ENCODE results near the gene THPO.

THPO gene

DNA sequence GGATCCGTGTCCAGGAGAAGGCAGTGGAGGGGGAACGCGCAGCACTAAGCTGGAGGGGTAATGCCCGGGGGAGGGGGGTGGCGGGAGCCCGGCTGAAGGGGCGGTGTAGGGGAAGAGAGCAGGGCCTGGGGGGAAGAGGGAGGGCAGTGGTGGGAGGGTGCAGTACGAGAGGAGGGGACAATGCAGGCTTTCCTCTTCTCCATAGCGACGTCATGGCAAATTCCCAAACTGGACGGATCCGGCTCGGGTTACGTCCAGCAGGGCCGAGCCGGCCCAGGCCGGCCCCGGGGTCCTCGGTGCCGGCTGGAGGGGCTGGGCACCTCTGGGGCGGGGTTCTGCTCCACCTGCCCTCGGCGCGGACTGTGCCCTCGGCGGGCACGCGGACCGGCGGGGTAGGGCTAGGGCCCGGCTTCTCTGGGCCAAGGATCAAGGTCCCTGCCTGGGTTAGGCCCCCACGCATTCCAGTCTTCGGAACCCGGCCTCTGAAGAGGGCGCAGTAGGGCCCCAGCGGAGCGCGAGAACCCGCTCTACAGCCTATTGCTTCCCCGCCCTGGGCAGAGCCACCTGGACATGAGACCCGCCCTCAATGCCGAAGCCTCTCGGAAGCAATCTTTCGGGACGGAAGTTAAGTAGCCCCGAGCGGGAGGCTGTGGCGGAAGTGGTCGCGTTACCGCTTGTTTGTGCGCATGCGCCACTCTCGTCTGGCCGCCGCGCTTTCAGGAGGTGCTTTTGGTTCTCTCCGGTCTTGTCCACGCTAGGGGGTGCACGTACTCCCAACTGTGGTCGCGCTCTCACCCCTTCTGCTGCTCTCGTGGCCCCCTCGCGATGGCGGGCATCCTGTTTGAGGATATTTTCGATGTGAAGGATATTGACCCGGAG, 15.1 kb downstream of the THPO start:
- DNase-seq (ENCODE audit: low read depth): peak; percentile 93

DNA sequence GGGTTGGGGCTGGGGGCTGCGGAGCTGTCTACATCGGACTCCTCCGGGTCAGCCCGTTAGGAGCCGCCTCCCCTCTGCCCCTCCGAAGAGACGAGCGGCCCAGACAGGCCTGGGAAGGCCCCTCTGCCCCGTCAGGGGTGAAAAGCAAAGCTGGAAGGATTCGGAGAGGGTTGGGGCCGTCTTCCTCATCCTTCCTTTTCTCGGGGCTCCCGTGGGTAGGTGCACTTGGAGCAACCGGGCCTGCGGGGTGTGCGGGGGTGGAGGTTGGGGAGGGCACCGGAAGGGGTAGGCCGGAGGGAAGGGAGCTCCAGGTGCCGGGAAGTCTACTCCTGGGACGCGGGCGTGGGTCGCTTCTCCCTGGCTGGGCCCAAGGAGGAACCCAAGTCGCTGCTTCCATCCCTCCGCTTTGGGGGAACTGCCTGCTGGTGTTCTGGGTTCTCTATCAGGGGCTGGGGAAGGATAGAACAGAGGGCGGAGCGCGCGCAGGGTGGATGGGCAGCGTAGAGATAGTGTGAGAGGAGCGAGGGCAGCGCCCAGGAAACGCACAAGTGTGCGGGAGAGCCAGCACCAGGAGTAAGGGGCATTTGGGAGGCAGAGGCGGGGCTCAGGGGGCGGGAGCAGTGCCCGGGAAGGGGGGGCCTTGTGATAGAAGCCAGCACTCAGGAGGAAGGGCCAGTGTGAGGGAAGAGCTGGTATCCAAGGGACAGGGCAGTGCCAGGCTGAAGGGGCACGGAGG, 15.9 kb downstream of the THPO start:
- DNase-seq (ENCODE audit: low read depth): peak; percentile 31

DNA sequence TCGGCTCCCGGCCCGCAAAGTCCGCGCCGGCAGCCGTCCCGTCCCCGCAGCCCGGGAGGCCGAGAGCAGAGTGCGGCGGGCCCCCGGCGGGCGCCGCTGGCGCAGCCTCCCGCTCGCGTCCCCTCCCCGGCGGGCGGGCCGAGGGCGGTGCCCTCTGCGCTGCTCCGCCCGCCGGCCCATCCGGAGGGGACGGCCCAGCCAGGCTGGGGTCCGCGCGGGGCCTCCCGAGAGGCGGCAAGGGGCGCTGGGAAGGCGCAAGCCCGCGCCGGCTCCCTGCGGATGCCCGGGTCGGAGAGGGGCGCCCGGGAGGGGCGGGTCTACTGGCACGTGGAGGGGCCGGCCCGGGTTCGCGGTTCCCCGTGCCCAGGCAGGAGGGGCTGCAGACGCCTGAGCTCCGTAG, 16.5 kb downstream of the THPO start, which contains the start of the genes CLCN2 and POLR2H:
TSS of gene CLCN2 (minus strand) at position 74 of the 400 bp plus-strand sequence. CDS start 126 bp downstream, outside the sequence.
TSS of gene POLR2H (plus strand) at position 179 of the 400 bp plus-strand sequence. CDS start 1,783 bp downstream, outside the sequence.
- peak; percentile 39 for DNase-seq (ENCODE audit: low read depth)

DNA sequence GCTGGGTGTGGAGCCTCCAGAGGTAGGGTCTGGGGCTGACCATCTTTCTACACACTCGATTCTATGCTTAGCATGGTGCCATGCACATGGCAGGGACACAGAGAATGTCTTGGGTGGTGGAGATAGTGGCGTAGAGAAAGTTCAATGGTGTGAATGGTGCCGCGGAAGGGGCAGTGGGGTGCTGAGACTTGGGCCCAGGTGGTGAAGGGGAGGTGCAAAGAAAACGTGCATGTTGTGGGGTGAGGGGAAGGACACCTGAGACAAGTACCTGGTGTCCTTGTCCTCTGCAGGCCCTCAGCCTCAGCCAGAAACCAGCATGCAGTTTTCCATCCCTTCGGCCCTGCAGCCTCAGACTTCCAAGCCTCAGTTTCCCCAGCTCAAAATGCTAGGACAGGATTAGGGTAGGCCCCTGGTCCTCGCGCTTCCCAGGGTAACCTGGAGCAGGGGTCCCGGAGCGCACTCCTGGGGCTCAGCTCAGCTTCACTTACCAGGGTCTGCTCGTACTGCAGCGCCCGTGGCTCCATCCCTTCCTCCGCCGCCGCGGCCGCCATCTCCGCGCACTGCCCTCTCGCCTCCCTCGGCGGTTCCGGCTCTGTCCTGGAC, 17.0 kb downstream of the THPO start:
- no peak for DNase-seq (ENCODE audit: low read depth)

DNA sequence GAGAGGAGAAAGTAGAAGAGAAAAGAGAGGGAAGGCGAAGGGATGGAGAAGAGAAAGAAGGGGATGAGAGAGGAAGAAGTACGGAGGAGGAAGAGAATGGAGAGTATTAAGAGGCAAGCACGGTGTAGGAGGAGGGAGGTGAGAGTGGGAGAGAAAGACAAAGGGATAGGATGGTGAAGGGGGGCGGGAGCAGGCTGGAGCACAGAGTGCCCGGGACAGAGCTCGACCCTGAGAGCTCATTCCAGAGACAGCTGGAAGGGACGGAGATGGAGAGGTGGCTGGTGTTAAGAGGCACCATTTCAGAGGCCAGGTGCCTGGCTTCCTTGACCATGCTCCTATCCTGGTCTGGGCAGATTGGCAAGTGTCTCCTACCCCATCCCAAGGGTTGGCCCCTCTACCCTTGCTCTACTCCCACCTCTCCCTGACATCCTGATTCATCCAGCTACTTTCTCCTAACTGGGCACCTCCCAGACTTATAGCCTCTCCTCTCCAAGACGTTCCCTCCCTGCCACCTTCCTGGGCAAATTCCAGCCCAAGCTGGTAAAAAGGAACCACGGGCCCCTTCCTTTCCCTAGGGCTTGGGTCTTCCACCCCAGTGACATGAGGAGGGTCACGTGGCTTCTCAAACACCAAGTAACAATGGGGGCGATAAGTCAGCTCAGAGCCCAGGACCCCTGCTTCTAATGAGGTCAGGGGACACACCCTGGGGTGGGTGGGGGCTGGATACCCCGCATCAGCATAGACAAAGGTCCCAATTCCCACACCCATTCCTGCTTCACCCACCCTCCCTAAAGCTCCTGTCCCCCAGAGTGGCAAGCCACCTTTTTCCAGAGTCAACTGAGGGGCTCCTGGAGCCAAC, 17.7 kb downstream of the THPO start:
- no peak for DNase-seq (ENCODE audit: low read depth)

DNA sequence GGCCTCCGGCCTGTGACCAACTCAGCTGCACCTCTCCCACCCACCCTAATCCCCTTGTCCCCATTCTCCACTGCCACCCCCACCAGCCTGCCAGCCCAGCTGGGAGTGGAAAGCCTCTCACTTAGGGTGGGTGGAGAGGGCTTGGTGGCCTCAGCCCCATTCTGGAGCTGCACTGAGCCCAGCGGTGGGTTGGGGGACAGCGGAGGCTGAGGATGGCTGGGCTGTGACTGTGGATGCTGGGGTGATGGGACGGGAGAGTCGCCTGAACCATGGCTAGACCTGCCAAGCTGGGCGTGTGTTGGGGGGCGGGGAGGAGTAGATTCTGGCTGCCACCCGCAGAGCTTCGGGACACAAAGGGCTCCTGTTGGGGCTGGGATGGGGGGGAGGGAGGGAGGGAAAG, 18.4 kb downstream of the THPO start:
- no peak for DNase-seq (ENCODE audit: low read depth)

DNA sequence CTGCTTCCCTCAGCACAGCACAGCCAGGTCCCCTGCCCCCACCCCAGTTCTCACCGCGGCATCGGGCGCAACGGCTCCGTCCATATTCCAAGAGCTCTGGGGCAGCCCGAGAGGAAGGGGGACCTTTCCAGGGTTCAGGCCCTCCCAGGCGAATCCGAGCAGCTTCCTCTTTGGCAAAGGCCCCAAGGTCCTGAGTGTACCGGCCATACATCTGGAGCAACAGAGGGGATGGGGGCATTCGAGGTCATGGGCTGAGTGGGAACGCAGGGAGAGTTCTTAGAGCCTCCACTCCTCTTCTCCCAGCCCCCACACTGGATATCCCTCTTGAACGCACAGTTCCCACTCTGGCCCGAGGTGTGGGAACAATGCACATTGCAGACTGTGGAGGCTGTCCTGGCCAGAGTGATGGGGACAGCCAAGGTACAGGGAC, 19.1 kb downstream of the THPO start:
- no peak for DNase-seq (ENCODE audit: low read depth)

DNA sequence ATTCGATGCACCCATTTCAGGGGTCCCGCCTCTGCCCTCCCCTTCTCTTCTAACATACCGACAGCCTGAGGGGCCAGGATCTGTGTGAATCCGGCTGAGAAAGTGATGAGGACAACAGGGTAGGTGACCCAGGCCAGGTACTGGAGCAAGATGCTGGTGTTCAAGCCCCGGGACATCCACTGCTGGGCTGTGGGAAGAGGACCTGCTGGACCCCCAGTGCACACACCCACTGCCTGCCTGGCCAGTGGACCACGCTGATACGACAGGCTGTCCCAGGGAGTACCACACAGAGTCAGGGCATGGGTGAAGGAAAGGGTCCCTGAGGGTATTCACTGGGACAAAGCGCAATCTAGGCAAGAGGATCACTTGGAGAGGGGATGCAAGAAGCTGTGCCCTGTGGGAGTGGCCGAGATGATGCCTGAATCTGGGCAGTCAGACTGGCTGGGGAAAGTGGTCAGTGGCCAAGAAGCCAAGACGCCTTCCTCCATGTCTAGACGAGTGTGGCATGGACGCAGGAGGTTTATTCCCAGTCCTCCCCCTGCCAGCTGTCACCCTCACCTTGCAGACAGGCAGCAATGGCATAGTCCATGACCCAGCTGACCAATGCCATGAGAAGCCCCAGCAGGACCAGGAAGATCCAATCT, 19.8 kb downstream of the THPO start:
- DNase-seq (ENCODE audit: low read depth): no peak

DNA sequence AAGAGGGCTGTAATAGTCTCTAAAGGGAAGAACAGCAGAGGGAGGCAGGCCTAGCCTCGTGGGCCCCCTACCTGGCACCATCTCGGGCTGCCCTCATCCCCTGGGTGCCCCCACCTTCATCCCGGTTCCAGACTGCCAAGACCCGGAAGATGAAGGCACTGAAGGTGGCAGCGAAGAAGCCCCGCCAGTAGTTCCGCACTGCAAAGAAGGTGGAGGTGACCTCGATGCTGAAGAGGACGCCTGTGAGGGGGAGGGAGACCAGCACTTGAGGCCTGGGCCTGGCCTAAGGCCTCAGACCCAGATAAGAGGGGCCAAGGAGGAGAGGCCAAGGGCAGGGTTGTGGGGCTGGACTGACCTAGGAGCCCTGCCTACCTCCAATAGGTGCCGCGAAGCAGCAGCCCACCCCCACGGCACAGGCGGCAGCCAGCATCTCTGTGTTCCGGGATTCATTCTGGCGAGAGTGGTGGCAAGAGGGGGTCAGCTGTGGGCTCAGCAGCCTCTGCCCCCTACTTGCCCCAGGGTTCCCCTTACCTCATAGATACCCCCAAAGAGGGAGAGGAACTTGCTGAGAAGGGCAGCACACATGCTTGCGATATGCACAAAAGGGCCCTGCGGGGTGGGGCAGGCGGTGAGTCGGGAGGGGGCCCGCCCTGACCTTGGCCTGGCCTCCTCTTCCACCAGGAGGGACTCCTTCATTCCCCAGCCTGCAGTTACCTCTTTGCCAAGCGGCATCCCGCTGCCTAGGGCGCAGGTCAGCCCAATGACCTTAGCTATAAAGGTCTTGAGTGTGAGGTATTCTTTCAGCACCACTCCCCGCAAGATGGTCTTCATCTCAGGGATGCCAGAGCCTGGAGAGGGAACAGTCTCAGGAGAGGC, 20.5 kb downstream of the THPO start:
- DNase-seq (ENCODE audit: low read depth): no peak

DNA sequence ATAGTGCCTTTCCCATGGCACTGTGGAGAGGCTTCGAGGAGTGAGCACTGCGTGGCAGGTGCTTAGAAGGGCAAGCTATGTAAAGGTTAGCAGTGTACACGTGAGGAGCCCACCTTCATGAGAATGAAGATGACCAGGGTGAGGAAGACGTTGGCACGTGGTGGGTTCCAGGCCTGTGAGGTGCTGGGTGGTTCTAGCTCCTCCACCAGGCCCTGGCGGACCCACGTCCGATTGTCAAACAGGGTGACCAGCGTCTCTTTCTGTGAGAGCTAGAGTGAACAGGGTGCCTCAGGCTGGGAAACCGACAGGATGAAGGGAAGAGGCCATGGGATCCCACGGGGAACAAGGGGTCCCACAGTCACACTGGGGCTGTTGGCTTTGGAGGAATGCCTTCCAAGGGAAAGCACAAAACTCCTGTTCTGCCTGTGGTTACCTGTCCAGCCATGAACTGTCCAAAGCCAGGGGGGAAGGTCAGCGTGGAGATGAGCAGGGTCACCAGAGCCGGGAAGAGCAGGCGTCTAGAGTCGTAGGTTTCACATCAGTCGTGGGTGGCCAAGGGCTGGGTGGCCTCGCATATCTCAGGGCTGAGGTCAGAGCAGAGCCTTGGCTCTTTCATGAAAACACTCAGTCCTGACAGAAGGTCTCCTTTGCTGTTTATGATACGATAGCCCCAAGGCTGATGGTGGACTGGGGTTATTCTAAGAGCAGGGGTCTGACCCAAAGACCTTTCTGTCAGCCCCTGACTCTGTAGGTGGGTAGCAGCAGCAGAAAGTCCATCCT, 22.6 kb downstream of the THPO start:
- DNase-seq (ENCODE audit: low read depth): no peak

DNA sequence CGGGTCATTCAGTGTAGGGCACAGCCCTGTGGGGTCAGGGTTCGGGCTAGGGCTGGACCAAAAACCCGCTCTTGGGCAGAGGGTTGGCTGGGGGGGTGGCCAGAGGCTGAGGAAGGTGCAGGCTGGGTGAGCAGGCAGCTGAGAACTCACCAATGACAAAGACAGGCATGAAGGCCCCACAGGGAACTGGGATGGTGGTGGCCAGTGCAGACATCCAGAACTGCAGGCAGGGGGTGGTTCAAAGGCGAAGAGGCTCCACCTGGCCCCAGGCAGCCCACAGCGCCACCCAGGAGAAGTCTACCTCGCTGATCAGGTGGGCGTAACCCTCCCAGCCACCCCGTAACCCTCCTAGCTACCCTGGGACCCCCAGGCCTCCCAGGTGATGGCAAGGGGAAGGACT, 23.3 kb downstream of the THPO start:
- DNase-seq (ENCODE audit: low read depth): no peak

DNA sequence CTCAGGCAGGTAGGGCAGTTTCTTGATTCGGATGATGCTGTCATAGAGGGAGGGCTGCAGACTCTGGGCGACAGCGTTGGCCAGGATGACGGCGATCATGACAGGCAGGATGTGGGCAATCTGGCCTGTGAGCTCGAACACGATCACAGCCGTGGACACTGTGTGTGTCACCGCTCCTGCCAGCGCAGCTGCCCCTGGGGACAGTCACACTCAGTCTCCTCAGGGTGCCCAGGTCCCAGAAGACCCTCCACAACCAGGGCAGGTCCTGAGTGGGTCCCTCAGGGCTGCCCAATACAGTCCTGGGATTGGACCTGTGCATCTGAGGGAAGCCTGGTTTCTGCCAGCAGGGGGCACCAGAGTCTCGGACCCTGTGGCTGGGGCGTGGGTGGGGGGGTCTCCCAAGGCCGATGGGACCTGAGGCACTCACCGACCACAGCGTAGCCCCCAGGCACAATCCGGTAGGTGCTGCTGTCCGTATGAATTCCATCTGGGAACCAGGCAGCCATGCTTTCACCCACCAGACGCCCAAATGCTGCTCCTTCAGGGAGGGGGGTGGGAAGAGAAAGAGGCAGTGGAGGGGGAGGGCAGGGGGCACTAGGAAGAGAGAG, 23.8 kb downstream of the THPO start:
- peak; percentile 52 for DNase-seq (ENCODE audit: low read depth)

DNA sequence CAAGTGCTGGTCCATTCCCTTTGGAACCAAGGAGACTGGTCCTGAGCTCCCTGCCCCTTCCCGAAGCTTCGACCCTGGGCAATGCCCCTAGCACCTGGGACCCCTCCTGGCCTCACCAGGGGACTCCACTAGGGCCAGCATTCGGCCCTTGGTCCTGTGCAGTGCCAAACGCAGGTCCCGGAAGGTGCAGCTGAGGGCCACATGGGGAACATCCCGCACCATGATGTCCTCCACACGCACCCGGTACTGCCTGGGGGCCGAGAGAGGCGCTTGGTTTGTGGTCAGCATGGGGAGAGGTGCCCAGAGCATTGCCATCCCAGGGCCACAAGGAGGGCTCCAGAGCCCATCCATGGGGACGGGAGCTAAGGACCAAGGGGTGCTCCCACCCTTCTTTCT, 24.5 kb downstream of the THPO start:
- DNase-seq (ENCODE audit: low read depth): no peak

DNA sequence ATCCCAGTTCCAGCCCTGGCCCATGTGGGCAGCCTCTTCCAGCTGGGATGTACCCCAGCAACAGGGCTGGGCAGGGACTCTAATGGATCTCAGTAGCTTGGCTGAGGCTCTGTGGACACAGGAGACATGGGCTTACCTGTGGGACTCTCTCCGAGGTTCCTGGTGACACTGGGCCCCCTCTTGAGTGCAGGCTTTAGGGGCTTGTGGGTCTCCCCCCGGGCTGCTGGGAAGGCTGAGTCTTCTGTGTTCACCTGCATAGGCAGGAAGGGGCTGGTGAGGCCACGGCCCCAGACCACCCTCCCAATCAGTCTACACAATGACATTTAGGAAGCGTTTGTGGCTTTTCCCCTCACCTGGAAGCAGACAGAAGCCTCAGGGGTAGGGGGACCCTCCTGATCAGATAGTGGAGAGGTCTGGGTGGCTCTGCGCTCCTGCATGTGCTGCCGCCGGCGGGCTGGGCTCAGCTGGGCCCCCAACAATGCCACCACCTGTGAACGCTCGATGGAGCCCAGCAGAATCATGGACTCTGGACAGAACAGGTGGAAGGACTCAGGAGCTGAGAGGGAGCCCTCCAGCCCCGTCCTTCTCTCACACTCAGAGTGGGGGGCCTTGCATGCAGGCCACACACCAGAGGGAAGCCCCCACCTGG, 25.0 kb downstream of the THPO start:
- no peak for DNase-seq (ENCODE audit: low read depth)

DNA sequence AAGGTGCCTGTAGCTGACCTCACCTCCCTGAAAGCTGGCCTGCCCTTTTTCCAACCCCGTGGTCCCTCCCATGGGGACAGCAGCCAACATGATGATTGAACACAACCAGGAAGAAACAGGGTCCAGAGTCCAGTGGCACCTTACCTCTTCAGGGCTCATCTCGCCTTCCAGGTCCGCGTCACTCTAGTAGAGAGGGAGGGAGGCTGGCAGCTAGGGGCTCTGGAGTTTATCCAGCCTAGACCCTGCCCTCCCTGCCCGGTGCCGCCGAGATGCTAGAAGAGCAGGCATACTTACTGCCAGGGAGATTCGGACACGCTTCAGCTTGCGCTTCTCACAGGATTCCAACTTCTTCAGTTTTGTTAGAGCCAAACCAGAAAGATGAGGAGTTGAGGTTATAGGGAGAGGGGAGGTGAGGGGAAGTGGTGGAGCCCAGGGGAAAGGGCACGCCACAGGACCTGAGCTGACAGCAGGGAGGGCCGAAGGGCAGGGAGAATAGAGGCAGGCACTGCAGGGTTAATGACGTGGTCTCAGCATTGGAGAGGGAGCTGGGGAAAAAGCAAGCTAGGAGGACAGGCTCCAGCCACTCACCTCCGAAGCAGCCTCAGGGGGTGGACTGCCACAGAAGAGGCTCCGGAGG, 25.7 kb downstream of the THPO start:
- no peak for DNase-seq (ENCODE audit: low read depth)

DNA sequence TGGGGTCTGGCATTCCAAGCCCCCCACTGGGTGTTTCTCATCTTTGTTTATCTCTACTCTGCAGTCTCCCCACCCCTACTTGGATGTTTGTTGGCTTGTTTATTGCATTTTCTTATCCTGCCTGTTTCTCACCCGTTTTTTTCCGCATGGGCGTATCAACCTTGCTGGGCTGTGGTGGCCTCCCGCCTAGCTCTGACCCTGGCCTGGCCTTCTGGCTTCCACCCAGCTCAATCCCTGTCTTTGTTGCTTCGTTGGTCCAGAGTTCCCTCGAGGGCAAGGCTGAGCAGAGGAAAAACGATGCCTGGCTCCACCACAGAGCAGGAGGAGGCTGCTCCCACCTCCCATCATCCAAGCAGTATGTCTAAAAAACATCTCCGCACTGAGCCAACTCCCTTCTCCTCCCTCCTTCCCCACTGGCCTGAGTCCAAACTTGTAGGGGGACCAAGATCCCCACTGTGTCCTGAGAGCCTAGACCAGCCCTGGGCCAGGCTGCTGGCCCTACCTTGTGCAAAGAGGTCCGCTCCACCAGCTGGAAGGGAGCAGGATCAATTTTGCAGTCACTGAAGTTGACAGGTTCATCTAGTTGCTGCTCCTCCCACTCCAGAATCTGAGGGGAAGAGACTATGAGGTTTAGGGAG, 26.4 kb downstream of the THPO start:
- no peak for DNase-seq (ENCODE audit: low read depth)

DNA sequence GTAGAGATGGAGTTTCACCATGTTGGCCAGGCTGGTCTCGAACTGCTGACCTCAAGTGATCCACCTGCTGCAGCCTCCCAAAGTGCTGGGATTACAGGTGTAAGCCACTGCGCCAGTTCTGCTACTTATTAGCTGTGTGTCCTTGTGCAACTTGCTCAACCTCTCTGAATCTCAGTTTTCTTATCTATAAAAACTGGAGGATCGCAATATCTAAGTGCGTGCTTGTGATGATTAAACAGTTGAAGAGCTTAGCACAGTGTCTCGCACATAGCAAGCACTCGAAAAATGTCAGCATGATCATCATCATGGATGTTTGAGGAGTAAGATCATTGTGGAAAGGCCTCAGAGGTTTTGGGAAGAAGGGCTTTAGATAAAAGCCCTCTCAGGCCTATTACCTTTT, 27.4 kb downstream of the THPO start:
- no peak for DNase-seq (ENCODE audit: low read depth)
